Measurements from ENCODE around the gene YWHAB.

- TF ChIP-seq, protein P1, sequence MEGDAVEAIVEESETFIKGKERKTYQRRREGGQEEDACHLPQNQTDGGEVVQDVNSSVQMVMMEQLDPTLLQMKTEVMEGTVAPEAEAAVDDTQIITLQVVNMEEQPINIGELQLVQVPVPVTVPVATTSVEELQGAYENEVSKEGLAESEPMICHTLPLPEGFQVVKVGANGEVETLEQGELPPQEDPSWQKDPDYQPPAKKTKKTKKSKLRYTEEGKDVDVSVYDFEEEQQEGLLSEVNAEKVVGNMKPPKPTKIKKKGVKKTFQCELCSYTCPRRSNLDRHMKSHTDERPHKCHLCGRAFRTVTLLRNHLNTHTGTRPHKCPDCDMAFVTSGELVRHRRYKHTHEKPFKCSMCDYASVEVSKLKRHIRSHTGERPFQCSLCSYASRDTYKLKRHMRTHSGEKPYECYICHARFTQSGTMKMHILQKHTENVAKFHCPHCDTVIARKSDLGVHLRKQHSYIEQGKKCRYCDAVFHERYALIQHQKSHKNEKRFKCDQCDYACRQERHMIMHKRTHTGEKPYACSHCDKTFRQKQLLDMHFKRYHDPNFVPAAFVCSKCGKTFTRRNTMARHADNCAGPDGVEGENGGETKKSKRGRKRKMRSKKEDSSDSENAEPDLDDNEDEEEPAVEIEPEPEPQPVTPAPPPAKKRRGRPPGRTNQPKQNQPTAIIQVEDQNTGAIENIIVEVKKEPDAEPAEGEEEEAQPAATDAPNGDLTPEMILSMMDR (conservative IDR thresholded peaks at IDR 0.05; ENCODE audit: low read depth, low read length): no peak
- no peak for TF ChIP-seq EZH2phosphoT487 (IDR thresholded peaks at IDR 0.05; ENCODE audit: borderline replicate concordance, low read length)
Observed at GRCh38 chr20:44862286-44862685, 23.2 kb upstream of the YWHAB start.
